HG03575 (cell line): ENCODE measurements around the gene PSMD1.

Experiments
- ATAC-seq: cut with Tn5 transposase; IDR thresholded peaks from one replicate; pipeline ENCODE4 v1.9.1; 2021; ENCODE audit not compliant: unreplicated experiment, insufficient number of reproducible peaks, low FRiP score; ENCODE audit errors: extremely low read depth

PSMD1 gene

GRCh38 chr2:231218366-231218765 is 161.7 kb downstream of the PSMD1 start:
- ATAC-seq, result no peak

GRCh38 chr2:231219289-231219688 is 162.6 kb downstream of the PSMD1 start:
- no peak for ATAC-seq

GRCh38 chr2:231221761-231222160 is 165.1 kb downstream of the PSMD1 start:
- ATAC-seq, result no peak
